NB4 (cell line): ENCODE results near the gene SPATA12.

Experiments used
- MYC ChIP-seq: IDR thresholded peaks from 2 replicates; pipeline ENCODE4 v1.6.1; 2011; ENCODE audit warnings: low read depth, low read length
- POLR2A ChIP-seq: IDR thresholded peaks from 2 replicates; pipeline ENCODE4 v1.6.1; 2011; ENCODE audit warnings: mild to moderate bottlenecking; ENCODE audit not compliant: insufficient read length; ENCODE audit errors: extremely low read depth
- TF ChIP-seq, protein P1 (sequence below): IDR thresholded peaks from one replicate; pipeline ENCODE4 v1.5.1; 2012; ENCODE audit warnings: low read depth, low read length
- TF ChIP-seq, protein P2 (sequence below): IDR thresholded peaks from 2 replicates; pipeline ENCODE4 v1.6.1; 2011; ENCODE audit warnings: low read depth, low read length

DNA sequence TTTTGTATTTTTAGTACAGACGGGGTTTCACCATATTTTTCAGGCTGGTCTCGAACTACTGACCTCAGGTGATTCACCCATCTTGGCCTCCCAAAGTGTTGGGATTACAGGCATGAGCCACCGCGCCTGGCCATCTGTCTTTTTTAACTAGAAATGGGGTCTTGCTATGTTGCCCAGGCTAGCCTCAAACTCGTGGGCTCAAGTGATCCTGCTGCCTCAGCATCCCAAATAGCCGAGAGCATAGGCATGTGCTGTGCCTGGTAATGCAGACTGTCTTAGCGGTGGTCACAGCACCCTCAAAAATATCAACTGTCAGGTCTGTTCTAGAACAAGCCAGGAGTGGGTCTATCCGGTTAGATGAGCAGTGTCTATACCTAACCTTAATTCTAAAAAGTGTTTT is 48.2 kb downstream of the SPATA12 start:
- TF ChIP-seq, protein P1, sequence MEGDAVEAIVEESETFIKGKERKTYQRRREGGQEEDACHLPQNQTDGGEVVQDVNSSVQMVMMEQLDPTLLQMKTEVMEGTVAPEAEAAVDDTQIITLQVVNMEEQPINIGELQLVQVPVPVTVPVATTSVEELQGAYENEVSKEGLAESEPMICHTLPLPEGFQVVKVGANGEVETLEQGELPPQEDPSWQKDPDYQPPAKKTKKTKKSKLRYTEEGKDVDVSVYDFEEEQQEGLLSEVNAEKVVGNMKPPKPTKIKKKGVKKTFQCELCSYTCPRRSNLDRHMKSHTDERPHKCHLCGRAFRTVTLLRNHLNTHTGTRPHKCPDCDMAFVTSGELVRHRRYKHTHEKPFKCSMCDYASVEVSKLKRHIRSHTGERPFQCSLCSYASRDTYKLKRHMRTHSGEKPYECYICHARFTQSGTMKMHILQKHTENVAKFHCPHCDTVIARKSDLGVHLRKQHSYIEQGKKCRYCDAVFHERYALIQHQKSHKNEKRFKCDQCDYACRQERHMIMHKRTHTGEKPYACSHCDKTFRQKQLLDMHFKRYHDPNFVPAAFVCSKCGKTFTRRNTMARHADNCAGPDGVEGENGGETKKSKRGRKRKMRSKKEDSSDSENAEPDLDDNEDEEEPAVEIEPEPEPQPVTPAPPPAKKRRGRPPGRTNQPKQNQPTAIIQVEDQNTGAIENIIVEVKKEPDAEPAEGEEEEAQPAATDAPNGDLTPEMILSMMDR = no peak
- no peak for TF ChIP-seq POLR2A
- TF ChIP-seq, protein P2, sequence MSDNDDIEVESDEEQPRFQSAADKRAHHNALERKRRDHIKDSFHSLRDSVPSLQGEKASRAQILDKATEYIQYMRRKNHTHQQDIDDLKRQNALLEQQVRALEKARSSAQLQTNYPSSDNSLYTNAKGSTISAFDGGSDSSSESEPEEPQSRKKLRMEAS = no peak
- TF ChIP-seq MYC = no peak
